Measurements from ENCODE around the gene EHF.

The EHF gene

GRCh38 chr11:34602245-34602644, 18.6 kb upstream of the EHF start:
- no peak for DNase-seq (ENCODE audit: low spot score)

- DNase-seq (ENCODE audit: low spot score): no peak
Observed at GRCh38 chr11:34603129-34604001, 17.5 kb upstream of the EHF start.

GRCh38 chr11:34604145-34604544, 16.7 kb upstream of the EHF start:
- no peak for DNase-seq (ENCODE audit: low spot score)

GRCh38 chr11:34604911-34605310, 16.0 kb upstream of the EHF start:
- DNase-seq (ENCODE audit: low spot score): no peak

GRCh38 chr11:34605481-34606325, 15.2 kb upstream of the EHF start:
- DNase-seq (ENCODE audit: low spot score): no peak

- no peak for DNase-seq (ENCODE audit: low spot score)
Observed at GRCh38 chr11:34606326-34607120, 14.4 kb upstream of the EHF start.

- no peak for DNase-seq (ENCODE audit: low spot score)
Observed at GRCh38 chr11:34609187-34609751, 11.6 kb upstream of the EHF start.

- no peak for DNase-seq (ENCODE audit: low spot score)
Observed at GRCh38 chr11:34609850-34610249, 11.0 kb upstream of the EHF start.

- no peak for DNase-seq (ENCODE audit: low spot score)
Observed at GRCh38 chr11:34610324-34611041, 10.4 kb upstream of the EHF start.

GRCh38 chr11:34613015-34613414, 7.9 kb upstream of the EHF start:
- no peak for DNase-seq (ENCODE audit: low spot score)

GRCh38 chr11:34613552-34614056, 7.3 kb upstream of the EHF start:
- DNase-seq (ENCODE audit: low spot score): no peak

GRCh38 chr11:34614344-34615104, 6.4 kb upstream of the EHF start:
- peak; percentile 50 for DNase-seq (ENCODE audit: low spot score)

GRCh38 chr11:34616086-34616485, 4.8 kb upstream of the EHF start:
- DNase-seq (ENCODE audit: low spot score): no peak

- no peak for DNase-seq (ENCODE audit: low spot score)
Observed at GRCh38 chr11:34616830-34617504, 3.9 kb upstream of the EHF start.

- DNase-seq (ENCODE audit: low spot score): no peak
Observed at GRCh38 chr11:34618406-34618805, 2.5 kb upstream of the EHF start.

GRCh38 chr11:34619062-34619516, 1.8 kb upstream of the EHF start:
- no peak for DNase-seq (ENCODE audit: low spot score)

GRCh38 chr11:34620202-34620601, 691 bp upstream of the EHF start:
- no peak for DNase-seq (ENCODE audit: low spot score)

- no peak for DNase-seq (ENCODE audit: low spot score)
Observed at GRCh38 chr11:34621876-34622275, 983 bp downstream of the EHF start.

GRCh38 chr11:34623463-34623862, 2.6 kb downstream of the EHF start:
- DNase-seq (ENCODE audit: low spot score): no peak

GRCh38 chr11:34624069-34624468, 3.2 kb downstream of the EHF start:
- DNase-seq (ENCODE audit: low spot score): no peak

Data from AG08395 (cell line).